Medulla oblongata (tissue), 1 donor: ENCODE measurements around the gene TBC1D2.

ENCODE experiments used
- DNase-seq: peaks from one replicate; pipeline ENCODE4 v3.0.0-alpha.2; 2015; ENCODE audit errors: extremely low spot score

TBC1D2 gene

DNA sequence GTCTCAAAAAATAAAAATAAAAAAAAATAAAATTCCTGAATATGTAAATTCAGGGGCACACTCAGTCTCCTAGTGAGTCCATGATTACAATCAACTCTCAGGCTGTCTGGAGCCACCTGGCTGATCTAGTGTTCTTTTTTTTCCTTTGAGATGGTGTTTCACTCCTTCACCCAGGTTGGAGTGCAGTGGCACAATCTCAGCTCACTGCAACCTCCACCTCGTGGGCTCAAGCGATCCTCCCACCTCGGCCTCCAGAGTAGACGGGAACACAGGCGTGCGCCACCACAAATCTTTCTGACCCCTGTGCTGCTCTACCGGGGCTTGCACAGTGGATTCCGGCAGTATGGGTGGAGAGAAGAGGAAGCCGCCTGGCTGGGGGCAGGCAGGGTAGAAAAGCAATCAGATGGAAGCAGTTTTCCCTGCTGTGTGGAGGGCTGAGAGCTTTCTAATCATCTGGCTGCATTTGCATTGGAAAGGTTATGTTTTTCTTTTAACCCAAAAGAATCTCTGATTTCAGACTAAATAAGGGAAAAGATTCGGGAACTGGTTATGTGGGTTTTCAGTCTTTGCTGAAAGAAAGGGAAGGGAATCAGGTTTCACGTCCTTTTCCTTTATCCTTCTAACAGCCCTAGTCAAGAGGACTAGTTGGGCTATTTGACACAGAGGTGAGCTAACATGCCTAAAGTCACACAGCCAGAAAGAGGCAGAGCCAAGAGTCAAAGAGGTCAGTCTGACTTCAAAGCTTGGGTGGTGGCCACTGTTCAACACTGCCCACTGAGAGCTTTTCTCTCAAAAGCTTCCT lies 36.7 kb downstream of the TBC1D2 start:
- no peak for DNase-seq

DNA sequence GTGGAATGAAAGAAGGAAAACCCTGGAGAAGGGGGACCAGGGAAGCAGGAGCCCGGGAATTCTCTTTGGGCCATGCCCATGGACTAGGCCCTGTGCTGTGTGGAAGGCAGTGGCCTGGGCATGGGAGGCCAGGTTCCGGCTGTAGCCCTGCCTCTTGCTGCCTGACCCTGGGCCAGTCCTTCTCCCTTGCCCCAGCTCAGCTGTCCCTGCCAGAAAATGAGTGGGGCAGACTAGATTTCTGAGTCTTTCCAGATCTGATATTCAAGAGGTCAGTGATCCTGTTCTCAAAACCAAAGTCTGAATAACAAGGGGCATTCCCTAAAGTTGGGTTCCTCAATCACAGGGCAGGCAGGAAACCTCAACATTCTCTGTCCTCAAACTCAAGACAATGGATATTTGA lies 38.2 kb downstream of the TBC1D2 start:
- DNase-seq, result no peak

DNA sequence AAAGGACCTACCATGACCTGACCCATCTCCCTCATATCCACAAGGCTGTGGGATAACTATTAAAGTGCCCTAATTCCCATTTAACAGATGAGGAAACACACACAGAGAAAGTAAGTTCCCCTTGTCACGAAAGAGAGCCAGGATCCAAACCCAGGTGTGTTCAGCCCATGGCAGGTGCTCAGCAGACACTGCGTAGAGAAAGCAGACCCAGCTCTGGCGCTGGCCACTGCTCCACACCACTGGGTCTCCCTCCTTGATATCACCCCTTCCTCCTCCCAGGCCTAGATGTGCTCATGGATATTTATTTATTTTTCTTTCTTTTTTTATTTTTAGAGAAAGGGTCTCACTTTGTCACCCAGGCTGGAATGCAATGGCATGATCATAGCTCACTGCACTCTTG lies 39.1 kb downstream of the TBC1D2 start:
- no peak for DNase-seq

DNA sequence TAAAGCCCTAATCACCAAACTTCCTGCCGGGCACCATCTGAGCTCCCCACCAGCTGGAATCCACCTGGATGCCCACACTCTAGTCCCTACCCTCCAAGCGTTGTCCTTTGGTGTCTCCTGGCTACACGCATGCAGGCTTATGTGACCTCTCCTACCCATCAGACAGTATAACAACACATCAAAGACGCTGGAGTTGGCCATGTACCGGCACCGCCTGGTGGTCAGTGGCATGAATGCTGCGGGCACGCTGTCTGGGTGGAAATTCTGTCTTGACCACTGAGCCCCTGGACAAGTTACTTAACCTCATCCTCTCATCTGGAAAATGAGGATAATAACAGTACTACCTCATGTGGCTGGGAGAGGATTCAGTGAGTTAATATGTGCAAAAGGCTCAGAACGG lies 39.6 kb downstream of the TBC1D2 start:
- DNase-seq, result no peak

DNA sequence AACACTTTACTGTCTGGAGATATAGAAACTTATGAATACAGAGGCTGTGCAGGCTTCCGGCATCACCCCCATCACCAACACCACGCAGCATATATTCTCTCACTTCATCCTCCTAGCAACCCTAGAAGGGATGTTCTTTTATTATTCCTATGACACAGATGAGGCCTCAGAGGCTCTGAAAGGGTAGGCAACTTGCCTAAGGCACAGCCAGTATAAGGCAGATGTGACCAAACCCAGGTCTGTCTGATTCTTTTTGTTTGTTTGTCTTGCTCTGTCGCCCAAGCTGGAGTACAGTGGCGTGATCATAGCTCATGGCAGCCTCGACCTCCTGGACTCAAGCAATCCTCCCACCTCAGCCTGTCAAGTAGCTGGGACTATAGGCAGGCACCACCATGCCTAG lies 40.2 kb downstream of the TBC1D2 start:
- DNase-seq, result no peak

DNA sequence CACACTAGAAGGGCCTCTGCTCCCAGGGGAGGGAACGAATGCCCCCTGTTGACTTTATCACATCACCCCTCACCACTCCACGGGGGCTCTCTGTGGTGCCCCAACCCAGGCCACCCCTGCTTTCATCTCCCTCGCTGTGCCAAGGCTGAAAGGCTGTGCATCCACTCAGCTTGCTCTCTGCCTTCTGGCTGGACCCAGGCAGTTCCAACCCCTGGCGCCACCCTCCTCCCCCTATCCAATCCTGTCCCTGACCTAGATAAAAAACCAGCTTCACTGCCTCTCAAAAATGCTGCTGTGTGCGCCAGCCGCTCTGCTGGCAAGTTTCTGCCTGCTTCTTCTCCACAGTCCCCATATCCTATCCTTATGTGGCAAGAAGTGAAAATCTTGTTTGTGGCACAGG lies 40.6 kb downstream of the TBC1D2 start:
- peak; percentile 15 for DNase-seq

DNA sequence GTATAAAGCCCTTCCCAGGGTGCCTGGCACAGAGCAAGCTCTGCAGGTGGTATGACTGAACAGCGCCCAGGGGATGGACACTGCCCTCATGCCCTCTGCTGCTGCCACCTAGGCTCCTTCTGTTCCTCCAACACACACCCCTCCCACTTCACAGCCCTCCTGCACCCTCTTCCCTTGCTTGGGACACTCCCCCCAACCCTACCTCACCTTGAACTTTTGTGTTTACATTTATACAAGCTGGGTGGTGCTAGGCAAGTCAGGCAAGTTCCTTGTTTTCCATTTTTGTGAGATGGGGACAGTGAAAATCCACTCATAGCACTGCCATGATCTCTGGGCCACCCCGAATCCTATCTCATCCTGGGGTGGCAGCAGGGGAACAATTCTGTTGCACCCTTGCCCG lies 44.2 kb downstream of the TBC1D2 start:
- DNase-seq, result no peak

DNA sequence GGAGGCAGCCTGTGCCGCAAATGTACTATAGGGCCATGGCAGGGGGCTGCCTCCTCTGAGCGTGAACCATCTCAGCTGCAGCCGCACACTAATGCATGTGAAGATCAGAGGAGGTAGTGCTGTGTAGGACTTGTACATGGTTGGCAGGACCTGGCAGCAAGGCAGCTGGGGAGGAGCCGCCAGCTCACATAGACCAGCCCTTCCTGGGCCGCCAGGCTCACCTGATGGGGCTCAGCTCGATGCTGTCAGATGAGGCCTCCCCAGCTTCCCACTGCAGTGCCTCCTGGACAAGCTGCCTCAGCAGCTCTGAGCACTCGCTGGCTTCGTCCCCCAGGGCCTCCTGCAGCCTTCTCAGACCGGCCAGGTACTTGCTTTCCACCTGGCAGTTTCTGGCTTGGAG lies 45.0 kb downstream of the TBC1D2 start:
- DNase-seq, result no peak

DNA sequence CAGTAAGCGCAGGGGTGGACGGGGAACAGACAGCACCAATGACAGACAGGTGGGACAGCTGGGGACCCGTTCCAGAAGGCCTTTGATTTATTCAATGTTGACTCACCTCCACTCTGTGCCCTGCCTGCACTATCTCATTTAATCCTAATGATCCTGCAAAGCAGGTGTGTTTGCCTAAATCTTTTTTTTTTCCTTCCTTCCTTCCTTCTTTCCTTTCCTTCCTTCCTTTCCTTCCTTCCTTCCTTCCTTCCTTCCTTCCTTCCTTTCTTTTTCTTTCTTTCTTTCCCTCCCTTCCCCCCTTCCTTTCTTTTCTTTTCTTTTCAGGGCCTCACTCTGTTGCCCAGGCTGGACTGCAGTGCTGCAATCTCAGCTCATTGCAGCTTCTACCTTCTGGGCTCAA lies 45.9 kb downstream of the TBC1D2 start:
- DNase-seq, result no peak

DNA sequence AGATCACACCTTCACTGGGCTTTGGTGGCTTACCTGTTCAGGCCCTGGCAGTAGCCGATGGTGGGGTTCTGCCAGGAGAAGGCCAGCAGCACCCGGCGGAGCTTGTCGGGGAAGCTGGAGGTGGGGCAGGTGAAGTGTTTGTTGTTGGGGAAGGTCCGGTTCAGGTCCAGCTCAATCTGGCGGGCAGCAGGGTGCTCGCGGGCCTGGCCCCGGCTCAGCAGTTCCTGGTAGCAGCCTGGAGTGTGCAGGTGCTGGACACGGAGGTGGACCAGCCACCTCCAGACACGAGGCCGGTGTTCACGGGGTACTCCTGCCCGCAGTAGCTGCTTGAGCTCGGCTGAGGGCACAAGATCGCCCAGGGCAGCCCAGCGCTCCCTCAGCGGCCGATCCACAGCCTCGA lies 46.8 kb downstream of the TBC1D2 start:
- no peak for DNase-seq

DNA sequence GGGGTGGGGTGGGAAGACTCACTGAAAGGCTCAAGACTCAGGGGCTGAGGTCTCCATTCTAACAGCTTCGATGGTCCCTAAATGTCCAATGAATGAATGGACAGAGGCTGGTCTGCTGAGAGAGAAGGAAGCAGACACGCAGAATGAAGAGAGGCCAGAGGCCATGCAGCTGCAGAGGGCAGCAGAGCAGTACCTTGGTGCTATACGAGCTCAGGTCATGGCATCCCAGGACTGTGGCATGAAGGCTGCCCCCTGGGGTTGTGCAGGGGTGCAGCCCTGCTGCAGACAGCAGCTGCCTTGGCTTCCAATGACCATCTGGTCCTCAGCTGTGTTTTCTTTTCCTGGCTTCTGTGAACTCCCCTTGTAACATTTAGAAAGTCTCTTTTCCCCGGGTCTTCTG lies 47.8 kb downstream of the TBC1D2 start:
- DNase-seq, result no peak

DNA sequence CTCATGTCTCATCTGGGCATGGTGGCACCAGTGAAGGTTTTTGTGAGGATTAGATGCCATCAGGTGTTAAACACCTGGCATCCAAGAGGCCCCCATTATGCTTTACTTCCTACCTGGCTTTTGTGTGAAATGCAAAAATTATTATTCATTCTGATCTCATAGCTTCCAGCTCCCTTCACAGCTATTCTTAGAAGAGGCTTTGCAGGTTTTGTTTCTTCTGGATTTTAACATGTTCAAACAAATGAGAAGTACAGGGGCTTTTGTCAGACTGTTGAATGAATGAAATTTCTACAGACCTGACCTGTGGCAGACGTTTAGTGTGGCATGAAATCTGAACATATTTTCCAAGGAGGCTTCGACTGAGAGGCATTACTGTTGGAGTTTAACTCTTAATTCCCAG lies 48.7 kb downstream of the TBC1D2 start:
- DNase-seq, result no peak

DNA sequence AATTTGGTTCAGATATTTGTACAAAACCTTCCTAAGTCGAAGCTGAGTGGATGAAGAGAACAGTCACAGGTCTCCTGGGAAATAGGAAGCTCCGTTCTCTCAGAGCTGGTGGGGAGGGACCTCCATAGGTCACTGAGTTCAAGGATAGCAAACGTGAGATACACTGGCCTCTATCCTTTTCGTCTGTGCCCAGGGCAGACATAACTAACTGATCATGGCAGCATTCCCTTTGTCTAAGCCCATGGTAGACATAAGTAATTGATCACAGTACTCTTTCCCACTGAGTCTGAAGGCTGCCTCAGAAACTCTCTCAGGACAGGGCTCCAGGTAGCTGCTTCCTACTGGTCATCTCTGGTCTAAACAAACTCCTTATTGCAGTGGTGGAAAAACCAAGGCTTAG lies 50.8 kb downstream of the TBC1D2 start:
- DNase-seq, result no peak

DNA sequence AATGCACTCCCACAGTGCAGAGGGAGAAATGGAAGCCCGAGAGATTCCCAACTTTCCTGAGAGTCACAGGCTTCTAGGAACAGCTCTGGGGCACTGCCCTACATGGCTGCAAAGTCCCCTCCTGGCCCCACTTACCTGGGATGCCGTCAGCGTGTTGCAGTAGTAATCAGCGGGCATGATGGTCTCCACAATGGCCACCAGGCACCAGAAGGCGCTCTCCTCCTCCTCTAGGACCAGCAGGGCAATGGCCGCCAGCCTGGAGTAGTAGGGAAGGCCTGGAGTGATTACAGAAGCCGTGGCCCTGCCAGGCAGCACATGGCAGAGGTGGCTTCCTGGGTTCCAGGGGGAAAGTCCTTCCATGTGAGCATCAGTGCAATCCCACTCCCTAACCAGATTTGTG lies 52.3 kb downstream of the TBC1D2 start:
- DNase-seq, result no peak

DNA sequence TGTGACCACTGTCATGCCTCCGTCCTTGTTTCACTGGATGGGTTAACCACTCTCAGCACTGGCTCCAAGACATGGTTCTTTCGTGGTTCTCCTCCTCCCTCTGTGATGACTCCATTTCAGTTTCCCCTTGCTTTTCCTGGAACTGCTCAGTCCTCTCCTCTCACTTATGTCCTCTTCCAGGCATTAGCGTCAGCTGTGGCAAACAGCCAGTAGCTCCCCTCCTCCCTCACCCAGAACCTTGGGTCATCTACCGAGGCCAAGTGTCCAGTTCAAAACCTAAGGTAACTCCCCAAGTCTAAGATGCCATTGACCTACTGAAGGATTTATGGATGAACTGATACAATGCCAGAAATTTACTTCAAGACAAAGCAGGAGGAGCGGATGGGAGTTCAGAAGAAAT lies 53.2 kb downstream of the TBC1D2 start:
- no peak for DNase-seq

DNA sequence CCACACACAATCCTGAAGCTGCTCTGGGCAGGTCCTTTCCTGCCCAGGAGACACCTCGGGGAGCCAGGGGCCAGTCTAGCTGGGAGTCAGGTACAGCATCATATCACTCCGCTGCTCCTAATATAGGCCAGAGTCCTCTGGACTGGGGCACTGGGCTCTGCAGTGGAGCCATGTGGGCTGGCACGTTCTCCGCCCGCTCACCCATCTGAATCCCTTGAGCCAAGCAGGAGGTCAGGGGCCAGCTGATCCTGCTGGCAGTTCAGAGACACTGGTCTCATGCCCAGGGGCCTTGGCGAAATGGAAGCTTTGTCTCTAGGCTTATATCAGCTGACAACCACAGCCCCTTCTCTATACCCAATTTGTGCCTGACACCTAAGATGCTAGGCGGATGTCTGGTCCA lies 53.7 kb downstream of the TBC1D2 start:
- DNase-seq, result no peak

DNA sequence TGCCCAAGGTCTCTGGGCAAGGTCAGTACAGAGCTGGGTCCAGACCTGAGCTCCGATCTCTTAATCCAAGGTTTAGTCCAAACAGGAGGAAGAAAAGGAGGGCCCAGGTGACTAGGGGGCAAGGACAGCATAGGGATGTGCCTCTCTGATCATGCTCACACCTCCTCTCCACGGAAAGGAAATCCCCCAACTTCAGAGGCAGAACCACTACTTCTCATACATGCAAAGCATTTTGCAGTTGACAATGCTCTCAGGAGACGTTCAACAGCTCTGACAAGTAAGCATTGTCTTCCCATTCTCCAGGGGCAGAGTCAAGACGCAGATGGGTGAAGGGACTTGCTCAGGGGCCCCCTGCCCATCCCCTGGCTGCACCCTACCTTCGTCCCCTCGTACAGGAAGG lies 54.3 kb downstream of the TBC1D2 start:
- no peak for DNase-seq

DNA sequence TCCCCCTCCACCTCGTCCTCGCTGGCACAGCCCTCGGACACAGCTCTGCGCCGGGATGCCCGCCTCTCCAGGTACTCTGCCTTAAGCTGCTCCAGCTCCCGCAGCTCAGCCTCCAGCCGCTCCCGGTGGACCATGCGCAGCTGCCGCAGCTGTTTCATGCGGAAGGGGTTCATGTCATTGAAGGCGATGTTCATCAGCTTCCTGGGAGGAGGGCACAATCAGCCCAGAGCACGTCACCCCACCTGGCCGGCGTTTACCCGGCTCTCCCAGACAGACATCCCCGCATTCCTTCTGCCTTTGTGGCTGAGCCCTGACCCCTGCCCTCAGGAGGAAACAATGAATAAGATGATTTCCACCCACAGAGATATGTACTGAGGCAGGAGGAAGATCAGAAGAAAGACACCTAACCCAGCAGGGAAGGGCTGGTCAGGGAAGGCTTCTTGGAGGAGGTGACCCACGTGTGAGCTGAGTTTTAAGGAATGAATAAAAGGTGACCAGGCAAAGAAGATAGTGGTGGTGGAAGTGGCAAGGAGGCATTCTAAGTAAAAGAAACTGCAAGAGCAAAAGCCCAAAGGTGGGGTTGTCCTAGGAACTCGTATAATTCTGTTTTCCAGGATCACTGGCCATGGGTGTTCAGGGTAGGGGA lies 55.9 kb downstream of the TBC1D2 start:
- DNase-seq, result no peak

DNA sequence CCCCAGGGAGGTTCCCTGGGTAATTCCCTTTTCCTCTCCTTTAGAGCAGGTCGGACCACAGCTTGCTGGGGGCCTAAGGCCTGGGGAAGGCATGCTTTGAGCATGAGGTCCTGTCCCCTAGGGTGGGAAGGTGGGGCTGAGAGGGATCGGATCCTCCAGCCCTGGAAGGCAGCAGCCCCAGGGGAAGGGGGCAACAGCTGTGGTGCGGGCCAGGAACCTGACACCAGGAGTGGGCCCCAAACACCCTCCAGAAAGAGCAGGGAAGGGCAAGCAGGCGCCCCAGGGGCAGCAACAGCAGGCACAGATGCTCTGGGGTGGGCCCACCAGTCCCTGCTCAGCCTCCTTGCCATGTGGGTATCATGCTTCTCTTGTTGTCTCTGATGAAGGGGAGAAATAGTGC lies 59.8 kb downstream of the TBC1D2 start:
- no peak for DNase-seq

DNA sequence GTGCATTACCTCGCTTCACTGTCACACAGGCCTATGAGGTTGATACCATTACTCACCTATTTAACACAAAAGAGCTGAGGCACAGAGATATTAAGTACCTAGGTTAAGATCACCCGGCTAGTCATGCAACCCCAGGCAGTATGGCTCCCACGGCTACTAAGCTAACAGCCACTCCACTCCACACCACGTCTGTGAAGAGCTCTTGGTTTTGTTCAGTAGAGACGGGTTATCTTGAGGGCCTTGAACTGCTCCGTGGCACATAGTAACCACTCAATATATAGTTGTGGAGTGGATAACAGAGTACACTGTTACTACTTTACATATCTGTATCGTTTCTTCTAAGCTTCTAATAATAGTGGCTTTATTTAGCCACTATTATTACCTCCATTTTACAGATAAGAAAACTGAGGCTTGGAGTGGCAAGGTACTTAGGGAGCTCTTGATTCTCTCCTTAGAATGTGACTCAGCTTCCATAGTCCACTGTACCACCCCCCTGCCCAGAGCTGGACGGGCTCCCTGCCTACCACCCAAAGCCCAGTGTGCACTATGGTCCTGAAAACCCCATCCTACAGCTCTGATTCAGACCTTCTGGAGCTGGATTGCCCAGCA lies 62.0 kb downstream of the TBC1D2 start:
- no peak for DNase-seq

DNA sequence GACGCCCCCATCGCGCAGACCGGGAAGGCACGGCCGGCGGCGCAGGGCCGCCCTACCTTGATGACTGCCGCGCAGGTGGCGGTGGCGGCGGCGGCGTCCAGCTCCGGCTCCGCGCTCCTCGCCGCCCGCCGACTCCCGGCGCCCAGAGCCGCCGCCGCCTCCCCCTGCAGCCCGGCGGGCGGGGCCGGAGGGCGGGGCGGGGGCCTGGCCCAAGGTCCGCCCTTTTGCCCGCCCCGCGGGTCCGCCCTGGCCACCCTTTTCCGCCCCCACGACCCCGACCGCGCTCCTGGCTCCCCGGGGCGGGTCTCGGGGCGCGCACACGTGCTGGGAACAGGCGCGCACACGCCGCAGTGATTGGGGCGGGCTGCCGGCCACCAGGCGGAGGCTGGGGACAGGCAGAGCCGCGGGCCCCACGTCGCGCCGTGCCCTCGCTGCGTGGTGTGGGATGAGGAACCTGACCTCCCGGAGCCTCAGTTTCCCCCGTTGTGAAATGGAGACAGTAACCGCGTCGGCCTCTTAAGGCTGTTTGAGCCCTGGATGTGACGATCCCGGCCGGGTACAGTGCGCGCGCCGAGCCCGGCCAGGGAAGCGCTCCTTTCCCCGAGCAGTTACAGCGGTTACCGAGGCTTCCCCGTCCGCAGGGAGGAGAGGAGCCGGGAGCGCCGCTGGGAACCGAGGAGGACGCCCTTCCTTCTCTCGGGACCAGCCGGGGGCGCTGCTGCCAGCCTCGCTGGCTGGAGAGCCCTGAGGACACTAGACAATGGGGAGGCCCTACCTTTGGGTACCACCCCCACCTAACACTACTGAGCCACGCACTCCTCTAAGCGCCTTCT lies 62.7 kb downstream of the TBC1D2 start, which contains the start of gene CORO2A:
TSS of gene CORO2A (minus strand) at position 135 of the 833 bp plus-strand sequence. CDS start 34,977 bp downstream, outside the sequence.
- peak; percentile 20 for DNase-seq
